RWPE2 (cell line): ENCODE results near the gene KRTAP21-3.

Experiments used
- ATAC-seq: fragments of 200-7000 bp; cut with Tn5 transposase; 3 replicates; pipeline ENCODE4 v1.9.1; 2021; ENCODE audit warnings: low read depth
- DNase-seq: peaks from one replicate; pipeline ENCODE4 v3.0.0-alpha.2; 2020; ENCODE audit warnings: low spot score
- H3K27ac ChIP-seq: fragments of 450-650 bp; 2 replicates; pipeline ENCODE4 v1.5.1; 2017; ENCODE audit warnings: mild to moderate bottlenecking; ENCODE audit not compliant: poor library complexity, severe bottlenecking
- H3K27me3 ChIP-seq: fragments of 250-450 bp; sonication (Bioruptor Pico); 2 replicates; pipeline ENCODE4 v1.5.1; 2021; ENCODE audit warnings: mild to moderate bottlenecking, moderate library complexity; ENCODE audit not compliant: insufficient read depth, poor library complexity, severe bottlenecking
- H3K36me3 ChIP-seq: fragments of 250-450 bp; sonication (Bioruptor Pico); 2 replicates; pipeline ENCODE4 v1.5.1; 2020; ENCODE audit warnings: low read depth, mild to moderate bottlenecking, moderate library complexity
- H3K4me1 ChIP-seq: fragments of 250-450 bp; sonication (Bioruptor Pico); 2 replicates; pipeline ENCODE4 v1.5.1; 2021; ENCODE audit warnings: mild to moderate bottlenecking, moderate library complexity; ENCODE audit not compliant: insufficient read depth, poor library complexity, severe bottlenecking
- H3K4me3 ChIP-seq: fragments of 250-450 bp; sonication (Bioruptor Pico); 2 replicates; pipeline ENCODE4 v1.5.1; 2021; ENCODE audit warnings: mild to moderate bottlenecking, moderate library complexity; ENCODE audit not compliant: severe bottlenecking
- H3K9me3 ChIP-seq: fragments of 250-450 bp; sonication (Bioruptor Pico); 2 replicates; pipeline ENCODE4 v1.5.1; 2021; ENCODE audit warnings: mild to moderate bottlenecking, moderate library complexity; ENCODE audit not compliant: severe bottlenecking
- CTCF ChIP-seq: fragments of 450-650 bp; IDR thresholded peaks from one replicate; pipeline ENCODE4 v1.5.1; 2017; ENCODE audit warnings: mild to moderate bottlenecking, moderate library complexity; ENCODE audit not compliant: poor library complexity, severe bottlenecking

The KRTAP21-3 gene

GRCh38 chr21:30674312-30674711 is 44.3 kb downstream of the KRTAP21-3 start:
- Histone ChIP-seq H3K4me1 (no peaks in the 10 kb centered on the region), H3K9me3 (no peaks in the 10 kb centered on the region), H3K36me3 (no peaks in the 10 kb centered on the region), H3K27ac (no peak overlapping the region), H3K4me3 (no peak overlapping the region), H3K27me3 (no peaks in the 10 kb centered on the region)
- ATAC-seq (no peak), DNase-seq (no peak)
- TF ChIP-seq CTCF = no peak

- TF ChIP-seq CTCF = no peak
- H3K27ac ChIP-seq = no peak overlapping the region
- ATAC-seq (no peak), DNase-seq (no peak)
- H3K27me3 ChIP-seq = no peaks in the 10 kb centered on the region
- H3K9me3 ChIP-seq = no peaks in the 10 kb centered on the region
- H3K4me3 ChIP-seq = no peak overlapping the region
- no peaks in the 10 kb centered on the region for H3K4me1 ChIP-seq
- no peaks in the 10 kb centered on the region for H3K36me3 ChIP-seq
Measured at GRCh38 chr21:30672985-30673650, 45.5 kb downstream of the KRTAP21-3 start.

GRCh38 chr21:30668776-30669175 is 49.8 kb downstream of the KRTAP21-3 start:
- Histone ChIP-seq H3K36me3 (no peaks in the 10 kb centered on the region), H3K4me1 (no peaks in the 10 kb centered on the region), H3K27me3 (no peaks in the 10 kb centered on the region), H3K4me3 (no peak overlapping the region), H3K27ac (no peak overlapping the region), H3K9me3 (no peaks in the 10 kb centered on the region)
- ATAC-seq (no peak), DNase-seq (no peak)
- no peak for TF ChIP-seq CTCF
